Measurements from ENCODE around the gene FAM162A.

Gene FAM162A

GRCh38 chr3:122353215-122353614 lies 30.8 kb upstream of the FAM162A start:
- DNase-seq (ENCODE audit: low read depth): peak; percentile 84
- no peak for TF ChIP-seq CTCF (IDR thresholded peaks at IDR 0.05; ENCODE audit: insufficient read depth, low read depth, low read length, missing control alignments)
- H3K4me3 ChIP-seq (ENCODE audit: low read length): no peak overlapping the region

- TF ChIP-seq CTCF (IDR thresholded peaks at IDR 0.05; ENCODE audit: insufficient read depth, low read depth, low read length, missing control alignments): no peak
- no peak overlapping the region for H3K4me3 ChIP-seq (ENCODE audit: low read length)
- DNase-seq (ENCODE audit: low read depth): no peak
Observed at GRCh38 chr3:122353893-122354401, 30.0 kb upstream of the FAM162A start.

- DNase-seq (ENCODE audit: low read depth): no peak
- TF ChIP-seq CTCF (IDR thresholded peaks at IDR 0.05; ENCODE audit: insufficient read depth, low read depth, low read length, missing control alignments): no peak
- no peak overlapping the region for H3K4me3 ChIP-seq (ENCODE audit: low read length)
Observed at GRCh38 chr3:122355612-122356011, 28.4 kb upstream of the FAM162A start.

GRCh38 chr3:122356402-122356801 lies 27.6 kb upstream of the FAM162A start:
- H3K4me3 ChIP-seq (ENCODE audit: low read length): no peak overlapping the region
- DNase-seq (ENCODE audit: low read depth): peak; percentile 74
- TF ChIP-seq CTCF (IDR thresholded peaks at IDR 0.05; ENCODE audit: insufficient read depth, low read depth, low read length, missing control alignments): peak; percentile 72

- H3K4me3 ChIP-seq (ENCODE audit: low read length): no peak overlapping the region
- no peak for TF ChIP-seq CTCF (IDR thresholded peaks at IDR 0.05; ENCODE audit: insufficient read depth, low read depth, low read length, missing control alignments)
- DNase-seq (ENCODE audit: low read depth): peak; percentile 77
Observed at GRCh38 chr3:122357828-122358702, 25.9 kb upstream of the FAM162A start.

GRCh38 chr3:122358703-122359032 lies 25.3 kb upstream of the FAM162A start:
- no peak overlapping the region for H3K4me3 ChIP-seq (ENCODE audit: low read length)
- no peak for TF ChIP-seq CTCF (IDR thresholded peaks at IDR 0.05; ENCODE audit: insufficient read depth, low read depth, low read length, missing control alignments)
- no peak for DNase-seq (ENCODE audit: low read depth)

- no peak overlapping the region for H3K4me3 ChIP-seq (ENCODE audit: low read length)
- TF ChIP-seq CTCF (IDR thresholded peaks at IDR 0.05; ENCODE audit: insufficient read depth, low read depth, low read length, missing control alignments): no peak
- DNase-seq (ENCODE audit: low read depth): no peak
Observed at GRCh38 chr3:122362026-122362425, 22.0 kb upstream of the FAM162A start.
